Activated naive CD4-positive, alpha-beta T cell treated with anti-CD3 and anti-CD28 coated beads, Interleukin-2, amount 50 U/mL, for 24 hours (primary cell): ENCODE data around the gene MPIG6B.

ENCODE experiments used
- H3K27ac Mint-ChIP-seq: one replicate; pipeline ENCODE4 v1.8.0; 2021; ENCODE audit warnings: mild to moderate bottlenecking, mixed read lengths
- H3K27me3 Mint-ChIP-seq: one replicate; pipeline ENCODE4 v1.8.0; 2021; ENCODE audit warnings: mixed read lengths
- H3K36me3 Mint-ChIP-seq: one replicate; pipeline ENCODE4 v1.8.0; 2021; ENCODE audit warnings: mixed read lengths
- H3K4me1 Mint-ChIP-seq: one replicate; pipeline ENCODE4 v1.8.0; 2021; ENCODE audit warnings: mixed read lengths
- H3K4me3 Mint-ChIP-seq: one replicate; pipeline ENCODE4 v1.8.0; 2021; ENCODE audit warnings: mild to moderate bottlenecking, mixed read lengths
- H3K9me3 Mint-ChIP-seq: one replicate; pipeline ENCODE4 v1.8.0; 2021; ENCODE audit warnings: mixed read lengths

Gene MPIG6B

DNA sequence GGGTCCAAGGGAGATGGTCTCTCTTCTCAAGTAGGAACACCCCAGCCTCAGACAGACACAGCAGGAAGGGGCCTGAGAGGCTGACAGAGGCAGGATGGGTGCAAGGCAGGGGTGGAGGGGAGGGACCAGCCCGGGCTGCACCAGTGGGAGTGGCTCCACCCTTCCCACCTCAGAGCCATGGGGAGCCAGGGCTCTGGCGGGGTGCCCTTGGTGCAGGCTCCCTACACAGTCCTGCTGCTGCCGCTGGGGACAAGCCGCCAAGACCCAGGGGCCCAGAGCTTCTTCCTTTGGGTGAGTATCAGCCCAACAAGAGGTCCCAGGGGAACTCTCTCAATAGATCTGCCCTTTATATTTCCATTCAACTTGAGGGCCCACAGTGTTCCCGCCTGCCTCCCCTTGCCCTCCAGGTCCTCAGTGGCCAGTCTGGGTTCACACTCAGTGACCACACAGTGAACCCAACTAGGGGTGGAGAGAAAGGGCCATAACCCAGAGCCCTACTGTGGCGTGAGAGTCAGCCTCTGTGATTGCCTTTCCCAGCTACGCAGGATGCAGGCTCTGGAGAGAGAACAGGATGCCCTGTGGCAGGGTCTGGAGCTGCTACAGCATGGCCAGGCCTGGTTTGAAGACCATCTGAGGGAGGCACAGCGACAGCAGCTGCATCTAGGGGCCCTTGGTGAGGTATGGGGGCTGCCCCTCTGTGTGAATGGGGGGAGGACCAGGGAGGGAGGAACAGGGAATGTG is 39.9 kb downstream of the MPIG6B start:
- peaks cover 15% of the 10 kb centered on the region for H3K36me3 Mint-ChIP-seq
- H3K4me3 Mint-ChIP-seq, result no peak overlapping the region
- no peaks in the 10 kb centered on the region for H3K27me3 Mint-ChIP-seq
- no peaks in the 10 kb centered on the region for H3K9me3 Mint-ChIP-seq
- H3K4me1 Mint-ChIP-seq, result peaks cover 3% of the 10 kb centered on the region
- no peak overlapping the region for H3K27ac Mint-ChIP-seq

DNA sequence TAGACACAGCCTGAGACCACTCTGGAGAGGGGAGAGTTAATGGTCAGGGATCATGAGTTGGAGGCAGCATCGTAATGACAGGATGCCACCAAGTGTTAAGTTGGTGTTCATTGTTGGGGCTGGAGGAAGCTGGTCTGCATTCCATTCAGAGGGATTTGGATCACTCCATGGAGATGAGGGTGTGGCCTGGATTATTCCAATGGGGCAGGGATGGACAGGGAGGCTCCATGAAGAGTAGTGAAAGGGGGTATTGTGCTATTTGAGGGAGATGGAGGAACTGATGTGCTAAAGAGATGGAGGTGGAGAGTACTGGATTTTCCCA is 40.4 kb downstream of the MPIG6B start:
- Mint-ChIP-seq H3K36me3 (peaks cover 15% of the 10 kb centered on the region), H3K27ac (no peak overlapping the region), H3K27me3 (no peaks in the 10 kb centered on the region), H3K4me1 (peaks cover 3% of the 10 kb centered on the region), H3K9me3 (no peaks in the 10 kb centered on the region), H3K4me3 (no peak overlapping the region)

DNA sequence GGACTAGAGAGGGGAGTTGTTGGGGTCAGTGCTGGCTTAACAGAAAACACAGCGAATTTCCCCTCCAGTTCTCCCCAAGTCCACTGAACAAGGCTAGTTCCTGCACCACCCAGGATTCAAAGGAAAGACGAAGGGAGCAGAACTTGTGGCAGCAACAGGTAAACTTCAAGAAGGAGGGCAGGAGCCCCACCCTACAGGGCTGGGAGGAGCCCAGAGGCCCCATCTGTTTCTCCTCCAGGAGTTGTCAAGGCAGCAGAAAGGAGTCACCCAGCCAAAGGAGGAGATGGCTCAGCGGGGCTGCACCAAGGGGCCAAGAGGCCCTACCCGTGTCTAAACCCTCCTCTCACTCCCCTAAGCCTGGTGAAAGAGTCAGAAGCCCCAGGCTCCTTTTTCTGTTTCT is 41.0 kb downstream of the MPIG6B start:
- H3K36me3 Mint-ChIP-seq, result peaks cover 13% of the 10 kb centered on the region
- H3K4me1 Mint-ChIP-seq, result peaks cover 3% of the 10 kb centered on the region
- H3K27ac Mint-ChIP-seq, result no peak overlapping the region
- H3K27me3 Mint-ChIP-seq, result no peaks in the 10 kb centered on the region
- no peak overlapping the region for H3K4me3 Mint-ChIP-seq
- no peaks in the 10 kb centered on the region for H3K9me3 Mint-ChIP-seq

DNA sequence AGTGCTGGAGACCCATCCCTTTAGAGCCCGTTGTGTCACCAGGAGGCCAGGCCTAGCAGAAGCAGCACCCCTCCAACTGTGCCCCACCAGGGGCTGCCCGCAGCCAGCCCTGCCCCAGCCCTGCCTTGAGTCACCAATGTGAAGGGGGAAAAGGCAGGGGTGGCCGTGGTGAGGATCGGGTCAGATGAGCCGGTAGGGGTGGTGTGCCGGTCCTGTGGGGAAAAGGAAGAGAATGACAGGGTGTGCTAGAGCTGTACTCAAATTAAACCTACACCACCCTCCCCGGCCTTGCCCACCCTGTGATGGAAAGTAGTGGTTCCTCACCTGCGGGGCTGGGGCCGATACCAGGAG is 42.4 kb downstream of the MPIG6B start:
- Mint-ChIP-seq H3K9me3 (no peaks in the 10 kb centered on the region), H3K27ac (no peak overlapping the region), H3K4me3 (no peak overlapping the region)

DNA sequence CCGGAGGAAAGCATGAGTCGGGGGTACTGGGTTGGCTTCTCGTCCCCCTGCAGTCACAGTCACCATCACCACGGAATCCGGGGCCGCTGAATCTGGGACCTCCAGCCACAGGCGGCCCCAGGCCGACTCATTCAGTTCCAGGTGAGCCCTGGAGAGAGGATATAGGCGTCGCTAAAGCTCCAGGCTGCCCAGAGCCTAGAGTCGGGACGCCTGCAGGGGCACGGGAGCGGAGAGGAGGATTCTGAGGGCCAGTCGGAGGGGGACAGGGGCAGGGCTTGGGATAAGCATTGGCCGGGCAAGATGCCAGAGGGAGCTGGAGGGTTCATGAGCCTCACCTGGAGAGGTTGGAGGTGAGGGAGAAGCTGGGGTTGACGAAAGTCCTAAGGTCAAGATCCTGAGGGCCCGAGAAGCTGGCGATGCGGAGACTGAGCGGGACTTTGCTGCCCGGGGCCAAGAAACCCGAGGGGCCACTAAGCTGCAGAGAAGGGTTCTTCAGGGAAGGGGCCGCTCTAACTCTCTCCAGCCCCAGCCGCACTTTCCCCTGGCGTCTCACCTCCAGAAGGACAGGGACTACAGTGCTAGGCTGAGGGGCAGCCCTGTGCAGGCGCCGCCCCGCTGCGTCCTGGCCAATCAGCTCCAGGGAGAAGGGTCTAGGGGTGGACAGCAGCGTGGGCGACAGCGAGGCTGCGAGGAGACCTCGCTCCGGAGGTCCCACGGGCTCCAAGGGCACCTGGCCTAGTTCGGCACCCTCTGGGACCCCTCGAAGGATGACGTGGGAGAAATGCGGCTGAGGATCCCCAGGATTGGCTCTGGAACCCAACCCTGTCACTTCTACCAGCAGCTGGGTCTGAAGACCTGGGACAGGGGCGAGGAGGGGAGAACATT is 43.0 kb downstream of the MPIG6B start:
- Mint-ChIP-seq H3K4me1 (peaks cover 12% of the 10 kb centered on the region), H3K4me3 (no peak overlapping the region), H3K36me3 (peaks cover 5% of the 10 kb centered on the region), H3K9me3 (no peaks in the 10 kb centered on the region), H3K27ac (no peak overlapping the region), H3K27me3 (no peaks in the 10 kb centered on the region)

More for the DNA sequence above, 42.4 kb downstream of the MPIG6B start:
- Mint-ChIP-seq H3K4me1 (peaks cover 10% of the 10 kb centered on the region), H3K36me3 (peaks cover 5% of the 10 kb centered on the region), H3K27me3 (no peaks in the 10 kb centered on the region)

DNA sequence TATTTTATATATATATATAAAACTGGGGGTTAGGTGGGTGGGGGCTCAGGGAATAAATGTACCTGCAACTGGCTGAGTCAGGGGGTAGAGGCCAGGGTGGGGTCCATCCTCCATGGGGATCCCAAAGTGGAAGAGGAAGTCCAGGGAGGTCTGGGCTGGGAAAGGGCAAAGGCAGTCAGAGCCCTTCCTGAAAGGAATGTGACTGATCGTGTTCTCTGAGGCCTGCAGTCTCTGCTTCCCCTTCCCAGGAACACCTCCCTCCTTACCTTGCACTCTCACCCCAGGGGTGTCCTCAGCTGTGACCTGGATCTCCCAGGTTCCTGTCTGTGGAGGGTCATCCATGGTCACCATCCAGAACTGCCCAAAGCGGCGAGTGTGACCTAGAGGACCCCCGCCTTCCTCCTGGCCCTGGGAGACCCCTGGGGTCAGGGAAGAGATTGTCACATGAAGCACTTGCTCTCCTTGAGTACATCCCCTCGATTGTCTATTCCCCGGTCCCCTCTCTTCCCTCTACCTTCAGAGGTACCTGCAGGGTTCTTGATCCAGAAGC is 44.0 kb downstream of the MPIG6B start:
- Mint-ChIP-seq H3K27me3 (no peaks in the 10 kb centered on the region), H3K27ac (no peak overlapping the region), H3K36me3 (peaks cover 2% of the 10 kb centered on the region), H3K4me3 (no peak overlapping the region), H3K9me3 (no peaks in the 10 kb centered on the region), H3K4me1 (peaks cover 17% of the 10 kb centered on the region)

DNA sequence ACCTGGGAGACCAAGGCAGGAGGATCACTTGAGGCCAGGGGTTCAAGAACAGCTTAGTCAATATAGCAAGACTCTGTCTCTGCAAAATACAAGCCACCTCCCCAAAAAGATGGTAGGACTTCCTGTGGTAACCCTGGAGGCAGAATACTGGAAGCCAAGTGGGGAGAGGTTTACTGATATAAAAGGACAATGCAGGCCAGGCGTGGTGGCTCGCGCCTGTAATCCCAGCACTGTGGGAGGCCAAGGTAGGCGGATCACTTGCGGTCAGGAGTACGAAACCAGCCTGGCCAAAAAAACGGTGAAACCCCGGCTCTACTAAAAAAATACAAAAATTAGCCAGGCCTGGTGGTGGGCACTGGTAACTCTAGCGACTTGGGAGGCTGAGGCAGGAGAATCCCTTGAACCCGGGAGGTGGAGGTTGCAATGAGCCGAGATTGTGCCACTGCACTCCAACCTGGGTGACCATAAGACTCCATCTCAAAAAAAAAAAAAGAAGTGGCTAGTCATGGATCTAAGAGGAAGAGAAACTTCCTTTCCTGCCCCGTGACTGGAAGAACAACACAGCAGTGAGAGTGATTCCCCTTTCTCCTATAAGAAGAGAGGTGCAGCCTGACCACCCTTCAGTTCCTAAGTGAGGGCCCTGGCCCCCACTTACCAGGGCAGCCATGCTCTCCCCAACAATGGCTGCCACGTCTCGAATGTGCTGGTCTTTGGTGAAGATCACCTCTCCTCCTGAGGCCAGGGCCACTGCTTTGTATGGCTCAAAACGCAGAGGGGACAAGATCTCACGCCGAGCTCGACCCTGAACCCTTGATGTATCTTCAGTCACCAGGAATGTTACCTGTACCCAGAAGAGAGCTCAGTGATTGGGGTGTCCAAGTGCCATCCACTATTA is 45.4 kb downstream of the MPIG6B start:
- no peaks in the 10 kb centered on the region for H3K36me3 Mint-ChIP-seq
- no peaks in the 10 kb centered on the region for H3K9me3 Mint-ChIP-seq
- H3K4me3 Mint-ChIP-seq, result no peak overlapping the region
- H3K27me3 Mint-ChIP-seq, result no peaks in the 10 kb centered on the region
- no peak overlapping the region for H3K27ac Mint-ChIP-seq
- peaks cover 23% of the 10 kb centered on the region for H3K4me1 Mint-ChIP-seq

DNA sequence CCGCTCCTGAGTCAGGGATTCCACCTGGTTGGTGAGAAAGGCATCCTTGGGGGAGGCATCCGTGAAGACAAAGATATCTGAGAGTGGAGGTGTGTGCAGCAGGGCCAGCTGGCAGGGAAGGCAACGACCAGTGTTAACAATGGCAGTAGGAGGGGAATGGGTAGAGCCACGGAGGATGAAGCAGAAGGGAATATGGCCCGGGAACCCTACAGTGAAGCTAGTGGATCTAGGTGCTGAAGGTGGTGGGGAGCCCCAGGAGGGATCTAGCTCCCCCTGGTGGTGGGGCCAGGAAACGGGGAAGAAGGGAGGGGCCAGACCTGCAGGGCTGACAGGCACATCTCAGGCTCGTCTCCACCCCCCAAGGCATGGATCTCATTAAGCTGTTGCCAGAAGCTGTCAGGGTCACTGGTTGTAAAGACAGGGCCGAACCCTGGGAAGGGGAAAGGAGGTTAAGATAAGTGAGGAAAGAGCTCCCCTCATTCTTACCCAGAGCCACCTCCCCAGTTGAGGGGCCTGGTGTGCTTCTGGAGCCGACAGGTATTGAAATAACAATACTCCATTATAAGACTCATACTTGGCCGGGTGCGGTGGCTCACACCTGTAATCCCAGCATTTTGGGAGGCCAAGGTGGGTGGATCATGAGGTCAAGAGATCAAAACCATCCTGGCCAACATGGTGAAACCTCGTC is 46.7 kb downstream of the MPIG6B start:
- no peaks in the 10 kb centered on the region for H3K9me3 Mint-ChIP-seq
- H3K4me1 Mint-ChIP-seq, result peaks cover 22% of the 10 kb centered on the region
- no peaks in the 10 kb centered on the region for H3K36me3 Mint-ChIP-seq
- no peak overlapping the region for H3K27ac Mint-ChIP-seq
- H3K4me3 Mint-ChIP-seq, result peak overlapping the region; percentile 23
- no peaks in the 10 kb centered on the region for H3K27me3 Mint-ChIP-seq

DNA sequence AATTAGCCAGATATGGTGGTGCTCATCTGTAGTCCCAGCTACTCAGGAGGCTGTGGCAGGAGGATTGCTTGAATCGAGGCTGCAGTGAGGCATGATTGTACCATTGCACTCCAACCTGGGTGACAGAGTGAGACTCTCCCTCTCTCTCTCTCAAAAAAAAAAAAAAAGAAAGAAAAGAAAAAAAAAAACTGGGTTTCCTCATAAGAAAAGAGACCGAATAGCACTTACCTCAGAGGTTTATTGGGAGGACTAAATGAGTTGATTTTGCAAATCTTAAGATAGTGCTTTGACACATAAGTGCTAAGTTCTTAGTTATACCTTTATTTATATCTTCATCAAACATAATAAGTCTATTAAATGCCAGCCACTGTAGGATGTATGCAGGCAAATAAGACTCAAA is 47.7 kb downstream of the MPIG6B start:
- no peak overlapping the region for H3K4me3 Mint-ChIP-seq
- peaks cover 28% of the 10 kb centered on the region for H3K4me1 Mint-ChIP-seq
- H3K27ac Mint-ChIP-seq, result peak overlapping the region; percentile 51
- no peaks in the 10 kb centered on the region for H3K27me3 Mint-ChIP-seq
- H3K9me3 Mint-ChIP-seq, result no peaks in the 10 kb centered on the region
- H3K36me3 Mint-ChIP-seq, result no peaks in the 10 kb centered on the region

DNA sequence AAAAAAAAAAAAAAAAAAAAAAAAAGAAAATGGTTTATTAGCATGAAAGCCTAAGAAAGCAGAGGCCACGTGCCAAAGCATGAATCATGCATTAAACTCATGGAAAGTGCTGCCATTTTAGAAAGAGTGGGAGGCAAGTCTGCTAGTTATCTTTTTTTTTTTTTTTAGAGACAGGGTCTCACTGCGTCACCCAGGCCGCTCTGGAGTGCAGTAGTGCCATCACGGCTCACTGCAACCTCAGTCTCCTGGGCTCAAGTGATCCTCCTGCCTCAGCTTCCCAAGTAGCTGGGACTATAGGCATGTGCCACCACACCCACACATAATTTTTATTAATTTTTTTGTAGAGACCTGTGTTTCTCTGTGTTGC is 48.8 kb downstream of the MPIG6B start:
- H3K4me3 Mint-ChIP-seq, result peak overlapping the region; percentile 11
- no peaks in the 10 kb centered on the region for H3K36me3 Mint-ChIP-seq
- H3K27me3 Mint-ChIP-seq, result no peaks in the 10 kb centered on the region
- no peaks in the 10 kb centered on the region for H3K9me3 Mint-ChIP-seq
- no peak overlapping the region for H3K27ac Mint-ChIP-seq
- H3K4me1 Mint-ChIP-seq, result peaks cover 39% of the 10 kb centered on the region

DNA sequence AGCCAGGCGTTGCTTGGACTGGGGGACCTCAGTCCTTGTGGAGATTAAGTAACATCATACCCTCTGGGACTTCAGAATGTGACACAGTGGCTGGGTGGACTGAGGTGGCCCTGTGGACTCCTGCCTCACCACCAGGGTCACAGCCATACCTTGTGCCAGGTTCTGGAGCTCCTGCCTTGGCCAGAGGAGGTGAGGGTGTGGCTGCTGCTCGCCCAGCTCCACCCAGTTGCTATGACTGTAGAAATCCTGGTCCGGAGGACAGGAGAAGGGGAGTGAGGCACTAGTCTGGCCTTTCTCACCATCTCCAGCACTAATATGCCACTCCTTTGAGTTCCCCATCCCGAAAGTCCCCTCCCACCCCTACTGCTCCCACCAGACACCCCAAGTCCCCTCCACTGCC is 52.0 kb downstream of the MPIG6B start:
- Mint-ChIP-seq H3K27ac (no peak overlapping the region), H3K36me3 (no peaks in the 10 kb centered on the region), H3K4me1 (peaks cover 42% of the 10 kb centered on the region), H3K4me3 (no peak overlapping the region), H3K27me3 (no peaks in the 10 kb centered on the region), H3K9me3 (no peaks in the 10 kb centered on the region)

DNA sequence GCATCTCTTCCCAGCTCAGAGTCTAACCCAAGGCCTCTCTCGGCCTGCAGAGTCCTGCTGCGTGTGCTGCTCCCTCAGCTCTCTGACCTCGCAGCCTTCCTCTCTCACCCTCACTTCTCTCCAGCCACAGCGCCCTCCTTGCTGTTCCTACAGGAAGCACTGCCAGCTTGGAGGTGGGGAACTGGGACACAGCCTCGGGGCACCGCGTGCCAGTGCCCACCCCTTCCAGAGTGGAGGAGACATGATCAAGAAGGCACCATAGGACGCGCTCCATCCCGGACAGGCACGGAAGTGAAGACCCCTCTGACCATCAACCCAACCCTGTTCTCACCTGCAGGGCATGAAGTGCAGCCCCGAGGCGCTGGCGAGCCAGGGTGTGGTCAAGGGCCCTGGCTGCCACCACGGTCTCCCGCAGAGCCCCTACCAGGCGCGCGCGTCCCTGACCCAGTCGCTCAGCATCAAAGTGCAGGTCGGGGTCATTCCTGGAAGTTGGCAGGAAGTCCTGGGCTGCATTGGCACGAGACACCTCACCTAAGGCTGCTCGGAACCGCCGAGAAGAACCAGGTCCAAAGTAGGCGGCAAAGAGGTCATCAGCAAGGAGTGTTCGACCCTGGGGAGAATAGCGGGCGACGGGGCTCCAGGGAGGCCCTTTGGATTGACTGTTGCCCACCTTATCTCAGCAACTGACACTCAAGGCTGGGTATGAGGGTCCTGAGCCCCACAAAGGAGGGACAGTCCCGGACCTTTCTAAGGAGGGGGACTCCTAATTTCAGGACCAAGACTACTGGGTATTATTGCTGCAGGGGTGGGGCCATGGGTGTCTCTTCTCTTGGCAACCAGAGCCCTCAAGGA is 52.7 kb downstream of the MPIG6B start:
- peaks cover 1% of the 10 kb centered on the region for H3K36me3 Mint-ChIP-seq
- H3K27me3 Mint-ChIP-seq, result no peaks in the 10 kb centered on the region
- H3K4me1 Mint-ChIP-seq, result peaks cover 42% of the 10 kb centered on the region
- no peak overlapping the region for H3K4me3 Mint-ChIP-seq
- no peak overlapping the region for H3K27ac Mint-ChIP-seq
- H3K9me3 Mint-ChIP-seq, result no peaks in the 10 kb centered on the region
